GM12878 (cell line): ENCODE measurements around the gene TBC1D25. TPM values are rescaled to one million over a fixed set of nuclear protein-coding genes. Genes with fewer than 3 reads are reported as not detected.

Experiments used
- ATAC-seq: fragments of 200-7000 bp; cut with Tn5 transposase; 3 replicates; pipeline ENCODE4 v1.9.1; 2020; ENCODE audit warnings: mild to moderate bottlenecking, moderate library complexity
- BruUV-seq: library from RNA; stranded (reverse); fragments of 400-500 nt; replicated peaks from 2 replicates; lab custom pipeline; 2021; lab: Mats Ljungman, UMichigan
- CTCF ChIA-PET: fragments of 300-600 bp; sonication (Branson Sonifier 250); formaldehyde crosslinking; extraction: SDS; loops from one replicate; lab custom pipeline; 2021; ENCODE audit warnings: inconsistent platforms; lab: Yijun Ruan, JAX
- POLR2A ChIA-PET: fragments of 350-600 bp; formaldehyde crosslinking; extraction: SDS; loops from one replicate; lab custom pipeline; 2021; ENCODE audit warnings: inconsistent platforms; lab: Charles Lee
- RAD21 ChIA-PET: fragments of 300-600 bp; sonication (Branson Sonifier 250); formaldehyde crosslinking; loops from one replicate; lab custom pipeline; 2023; ENCODE audit warnings: antibody characterized with exemption; ENCODE audit not compliant: unreplicated experiment; lab: Charles Lee
- SMC1A ChIA-PET: fragments of 300-600 bp; sonication (Branson Sonifier 250); formaldehyde crosslinking; loops from one replicate; lab custom pipeline; 2023; ENCODE audit not compliant: unreplicated experiment, uncharacterized antibody; lab: Charles Lee
- DNase-seq: peaks from one replicate; pipeline ENCODE4 v3.0.0-alpha.2; 2011; ENCODE audit warnings: low read depth, low spot score
- FAIRE-seq: peaks from 3 replicates; lab custom pipeline; 2011; peaks lifted over from hg19 to GRCh38; lab: Jason Lieb, UNC
- H2AFZ ChIP-seq: 2 replicates; pipeline ENCODE4 v1.6.0; 2011; ENCODE audit warnings: low read depth, low read length, control low read depth; ENCODE audit not compliant: control insufficient read depth
- H3K27ac ChIP-seq: 2 replicates; pipeline ENCODE4 v1.5.1; 2011; ENCODE audit warnings: control low read depth; ENCODE audit not compliant: control insufficient read depth, insufficient read depth
- H3K27me3 ChIP-seq, 2 experiments: replicated peaks in 1 of 2; 2 replicates each; pipeline versions ENCODE4 v1.6.0 to v1.6.1; 2011; ENCODE audit warnings: low read length in 1 of 2; ENCODE audit not compliant: control insufficient read depth in 2 of 2, insufficient read depth in 2 of 2
- H3K36me3 ChIP-seq, 2 experiments: 2 replicates each; pipeline ENCODE4 v1.5.1; 2011; ENCODE audit warnings: low read length in 1 of 2; ENCODE audit not compliant: control insufficient read depth in 2 of 2, insufficient read depth in 2 of 2
- H3K4me1 ChIP-seq: 2 replicates; pipeline ENCODE4 v1.6.1; 2011; ENCODE audit warnings: mild to moderate bottlenecking, low read length, moderate library complexity, mixed read lengths; ENCODE audit not compliant: control insufficient read depth, insufficient read depth
- H3K4me2 ChIP-seq: 2 replicates; pipeline ENCODE4 v1.6.0; 2011; ENCODE audit warnings: control low read depth; ENCODE audit not compliant: control insufficient read depth, insufficient read depth
- H3K4me3 ChIP-seq: fragments of 200-600 bp; sonication (generic); 2 replicates; pipeline ENCODE4 v1.5.1; 2016
- H3K79me2 ChIP-seq: 2 replicates; pipeline ENCODE4 v1.6.0; 2011; ENCODE audit warnings: low read length; ENCODE audit not compliant: control insufficient read depth, insufficient read depth
- H3K9ac ChIP-seq: 2 replicates; pipeline ENCODE4 v1.8.0; 2011; ENCODE audit warnings: low read length, control low read depth, mixed read lengths; ENCODE audit not compliant: control insufficient read depth, insufficient read depth
- H3K9me3 ChIP-seq: replicated peaks from 3 replicates; pipeline ENCODE4 v1.5.1; 2011; ENCODE audit warnings: mild to moderate bottlenecking, low read length; ENCODE audit not compliant: control insufficient read depth, insufficient read depth
- H4K20me1 ChIP-seq: 2 replicates; pipeline ENCODE4 v1.6.0; 2011; ENCODE audit not compliant: control insufficient read depth, insufficient read depth
- CHD2 ChIP-seq: IDR thresholded peaks from 2 replicates; pipeline ENCODE4 v1.6.1; 2011; ENCODE audit warnings: low read depth, low read length, improper control_type of control experiment, borderline replicate concordance
- E2F4 ChIP-seq: IDR thresholded peaks from 2 replicates; pipeline ENCODE4 v1.6.1; 2012; ENCODE audit warnings: low read depth, low read length, improper control_type of control experiment
- NFYB ChIP-seq: IDR thresholded peaks from 2 replicates; pipeline ENCODE4 v1.6.1; 2011; ENCODE audit warnings: low read depth, mild to moderate bottlenecking, low read length, improper control_type of control experiment, moderate library complexity; ENCODE audit not compliant: insufficient read depth
- NKRF ChIP-seq: fragments of 450-650 bp; conservative IDR thresholded peaks from 2 replicates; pipeline ENCODE4 v1.6.1; 2017; ENCODE audit warnings: mild to moderate bottlenecking, moderate library complexity
- SMAD5 ChIP-seq: IDR thresholded peaks from 2 replicates; pipeline ENCODE4 v1.6.1; 2016; ENCODE audit warnings: antibody characterized with exemption, low read depth
- STAT1 ChIP-seq: fragments of 450-650 bp; conservative IDR thresholded peaks from 2 replicates; pipeline ENCODE4 v1.6.1; 2014; ENCODE audit warnings: antibody characterized with exemption, mild to moderate bottlenecking
- TARDBP ChIP-seq: IDR thresholded peaks from 2 replicates; pipeline ENCODE4 v1.6.1; 2016; ENCODE audit warnings: borderline replicate concordance
- YY1 ChIP-seq: IDR thresholded peaks from 2 replicates; pipeline ENCODE4 v1.6.1; 2011; ENCODE audit warnings: low read depth, mild to moderate bottlenecking, low read length
- ZNF622 ChIP-seq: fragments of 450-650 bp; IDR thresholded peaks from 2 replicates; pipeline ENCODE4 v1.6.1; 2017; ENCODE audit warnings: mild to moderate bottlenecking, inconsistent platforms
- WGBS: methylation state at CpG from one replicate; pipeline ENCODE4 v1.1.6; 2016; ENCODE audit warnings: low lambda C conversion rate; ENCODE audit not compliant: insufficient replicate concordance, insufficient coverage; ENCODE audit errors: missing lambda C conversion rate; 5-methylcytosine and 5-hydroxymethylcytosine counted together
- in situ Hi-C: fragments of 300-500 bp; cut with MboI; formaldehyde crosslinking; loops from 9 replicates; pipeline ENCODE4 v1.14.3; 2018; ENCODE audit warnings: mixed read lengths
- intact Hi-C: fragments of 100-400 bp; cut with micrococcal nuclease; formaldehyde crosslinking; loops from one replicate; pipeline ENCODE4 v1.14.2; 2022; ENCODE audit not compliant: unreplicated experiment
- polyA plus RNA-seq, 11 experiments: library from polyadenylated mRNA; depleted of rRNA in 4 of 11; unstranded in 6 of 11; stranded (reverse) in 5 of 11; fragments of >200 nt; fragmentation: Nextera tagmentation in 4 of 11; fragmentation: Illumina TruSeq in 1 of 11; extraction: Ambion mirVana in 4 of 11; extraction: Trizol in 1 of 11; gene quantifications; 1 replicate in 1 of 11; 2 replicates in 10 of 11; pipeline versions ENCODE4 v1.2.1 to v1.2.3, GENCODE V29; 2011 to 2016; ENCODE audit warnings: inconsistent platforms in 2 of 11, missing spikeins in 2 of 11, low read depth in 1 of 11
- total RNA-seq, 4 experiments: library from RNA; depleted of rRNA in 3 of 4; stranded (reverse); fragments of >200 nt in 3 of 4; fragmentation: Illumina TruSeq in 1 of 4; extraction: Trizol in 1 of 4; gene quantifications; 2 replicates each; pipeline versions ENCODE4 v1.2.1 to v1.2.3, GENCODE V29; 2013 to 2021

Gene TBC1D25
- total and polyA plus RNA-seq, 10 of the 15 experiments (the other 5 are each of a cell fraction or from before 2014, with no cell fraction given): 0.79 to 17.3 (median 10.0) TPM

- FAIRE-seq (no peak), DNase-seq (no peak), ATAC-seq (no peak)
- SMC1A ChIA-PET: no interaction called here
- RAD21 ChIA-PET: no interaction called here
- no peak overlapping the region for H3K4me2 ChIP-seq
- no peaks in the 10 kb centered on the region for H3K79me2 ChIP-seq
- no peak overlapping the region for H3K4me3 ChIP-seq
- in situ Hi-C loops: loop anchor here (10.0 kb wide), 1 partner anchor 407 kb away; no protein-coding TSS in a partner anchor
- no peak for TF ChIP-seq NFYB
- TF ChIP-seq CHD2: no peak
- no peak for TF ChIP-seq TARDBP
- no peak for TF ChIP-seq SMAD5
- TF ChIP-seq NKRF: no peak
- no peak for TF ChIP-seq YY1
- no peak for TF ChIP-seq STAT1
- TF ChIP-seq E2F4: no peak
- TF ChIP-seq ZNF622: no peak
- H3K4me1 ChIP-seq: no peaks in the 10 kb centered on the region
- BruUV-seq: no TSS peak
- POLR2A ChIA-PET: no interaction called here
- H3K27ac ChIP-seq: no peak overlapping the region
- H3K27me3 ChIP-seq: no peaks in the 10 kb centered on the region
- no peaks in the 10 kb centered on the region for H4K20me1 ChIP-seq
- H3K9ac ChIP-seq: no peak overlapping the region
- no peak overlapping the region for H2AFZ ChIP-seq
- CTCF ChIA-PET: no interaction called here
- intact Hi-C loops: no loop called here
- no peaks in the 10 kb centered on the region; the same call in 2 of the 3 replicates for H3K9me3 ChIP-seq
- WGBS: 46% methylated on average over 9 of the region's 9 CpGs
- H3K36me3 ChIP-seq: peaks cover 0 to 5% of the 10 kb centered on the region in 2 experiments; a peak in 1 of 4 replicates
Measured at GRCh38 chrX:48491809-48492208, 47.7 kb upstream of the TBC1D25 start.
